Natural killer cell (primary cell): ENCODE results near the gene EXOSC10. TPM values are rescaled to one million over a fixed set of nuclear protein-coding genes. Genes with fewer than 3 reads are reported as not detected.

Source experiments
- ATAC-seq, 3 donors: fragments of 150-1000 bp in 2 of 3; fragments of 200-7000 bp in 1 of 3; cut with Tn5 transposase; 1 replicate in 1 of 3; 2 replicates in 2 of 3; pipeline ENCODE4 v1.10.0; 2021; ENCODE audit warnings: mild to moderate bottlenecking in 2 of 3, moderate library complexity in 2 of 3
- DNase-seq, 2 donors: peaks; one replicate each; pipeline versions ENCODE4 v3.0.0 to v3.0.0-alpha.2; 2013 to 2021; ENCODE audit warnings: mixed read lengths in 1 of 2
- H3K27ac ChIP-seq: one replicate; pipeline ENCODE4 v1.5.1; 2013; ENCODE audit warnings: mild to moderate bottlenecking, low read length
- H3K27me3 ChIP-seq: one replicate; pipeline ENCODE4 v1.6.1; 2013; ENCODE audit warnings: low read length; ENCODE audit not compliant: control insufficient read depth, insufficient read depth
- H3K36me3 ChIP-seq: one replicate; pipeline ENCODE4 v1.6.1; 2013; ENCODE audit warnings: low read length; ENCODE audit not compliant: control insufficient read depth, insufficient read depth
- H3K4me1 ChIP-seq: one replicate; pipeline ENCODE4 v1.6.1; 2013; ENCODE audit warnings: low read length; ENCODE audit not compliant: control insufficient read depth, insufficient read depth
- H3K4me3 ChIP-seq: one replicate; pipeline ENCODE4 v1.5.1; 2013; ENCODE audit warnings: low read length
- H3K9me3 ChIP-seq: one replicate; pipeline ENCODE4 v1.6.1; 2013; ENCODE audit warnings: low read length; ENCODE audit not compliant: control insufficient read depth, insufficient read depth
- H3K27ac Mint-ChIP-seq, 2 donors: one replicate each; pipeline ENCODE4 v1.8.0; 2022; ENCODE audit warnings: mild to moderate bottlenecking in 2 of 2, mixed read lengths in 2 of 2, moderate library complexity in 1 of 2
- H3K27me3 Mint-ChIP-seq, 2 donors: one replicate each; pipeline ENCODE4 v1.8.0; 2022; ENCODE audit warnings: low read depth in 2 of 2, mixed read lengths in 2 of 2
- H3K36me3 Mint-ChIP-seq: one replicate; pipeline ENCODE4 v1.8.0; 2022; ENCODE audit warnings: mixed read lengths
- H3K4me1 Mint-ChIP-seq, 2 donors: one replicate each; pipeline ENCODE4 v1.8.0; 2022; ENCODE audit warnings: mixed read lengths in 2 of 2
- H3K4me3 Mint-ChIP-seq: one replicate; pipeline ENCODE4 v1.8.0; 2022; ENCODE audit warnings: mild to moderate bottlenecking, moderate library complexity, mixed read lengths
- H3K9me3 Mint-ChIP-seq, 2 donors: one replicate each; pipeline ENCODE4 v1.8.0; 2022; ENCODE audit warnings: mixed read lengths in 2 of 2
- WGBS: methylation state at CpG from one replicate; pipeline ENCODE4 v1.1.7; 2013; ENCODE audit warnings: missing lambda C conversion rate; ENCODE audit not compliant: insufficient coverage; 5-methylcytosine and 5-hydroxymethylcytosine counted together
- intact Hi-C: fragments of 100-400 bp; cut with micrococcal nuclease; formaldehyde crosslinking; loops from one replicate; pipeline ENCODE4 v1.14.2; 2022
- total RNA-seq, 4 donors: library from RNA; stranded (reverse); fragments of 120-200 nt in 1 of 4; gene quantifications; one replicate each; pipeline versions ENCODE4 v1.2.3 to v1.2.4, GENCODE V29; 2013 to 2022
- TF ChIP-seq, protein P1 (sequence below): fragments of 200-600 bp; IDR thresholded peaks from one replicate; pipeline ENCODE4 v1.8.0; 2022; ENCODE audit warnings: antibody characterized with exemption

The EXOSC10 gene
- total RNA-seq, 3 donors from 2014 or later (not counting 1 experiment from before 2014, with no cell fraction given) = 85.2 to 97.2 (median 94.9) TPM

DNA sequence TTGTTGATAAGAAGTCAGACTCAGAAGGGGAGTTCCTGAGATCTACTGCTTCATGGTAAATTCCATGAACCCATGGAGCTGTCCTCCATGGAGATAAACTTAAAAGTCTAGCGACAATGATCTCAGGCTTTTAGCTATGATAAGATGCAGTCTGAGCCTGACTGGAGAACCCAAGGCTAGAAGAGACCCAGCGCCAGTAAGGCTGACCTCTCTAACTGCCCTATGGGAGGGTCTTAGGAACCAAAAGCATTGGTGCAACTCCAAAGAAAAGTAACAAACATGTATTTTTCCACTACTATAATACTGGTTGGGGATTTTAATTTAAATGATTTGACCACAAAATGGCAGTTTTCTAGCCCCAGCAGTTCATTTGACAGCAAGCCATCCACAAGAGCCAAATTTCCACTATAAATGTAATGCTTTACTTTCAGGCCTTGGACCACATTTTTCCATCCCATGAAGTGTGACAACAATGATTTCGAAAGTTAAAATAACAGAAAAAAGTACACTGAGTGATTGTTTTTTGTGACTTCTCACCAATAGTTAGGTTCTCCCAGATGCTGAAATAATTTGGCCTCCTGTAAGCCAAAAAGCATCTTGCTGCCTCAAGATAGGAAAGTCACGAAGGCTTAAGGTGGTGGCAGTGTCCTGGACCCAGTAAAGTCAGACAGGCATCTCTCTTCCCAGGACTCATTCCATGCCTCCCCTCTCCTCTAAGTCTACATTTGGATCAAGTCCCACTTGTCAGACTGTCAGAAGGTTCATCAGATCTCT, 43.1 kb upstream of the EXOSC10 start:
- no peaks in the 10 kb centered on the region for H3K27me3 ChIP-seq
- H3K27ac ChIP-seq = no peak overlapping the region
- intact Hi-C loops = no loop called here
- no peak overlapping the region for H3K4me3 ChIP-seq
- whole genome bisulfite sequencing = 96% methylated on average over 4 of the region's 4 CpGs
- DNase-seq (no peak), ATAC-seq (no peak)
- H3K27me3 Mint-ChIP-seq = no peaks in the 10 kb centered on the region
- H3K36me3 ChIP-seq = peaks cover 65% of the 10 kb centered on the region
- H3K27ac Mint-ChIP-seq = no peak overlapping the region
- no peaks in the 10 kb centered on the region for H3K9me3 Mint-ChIP-seq
- TF ChIP-seq, protein P1, sequence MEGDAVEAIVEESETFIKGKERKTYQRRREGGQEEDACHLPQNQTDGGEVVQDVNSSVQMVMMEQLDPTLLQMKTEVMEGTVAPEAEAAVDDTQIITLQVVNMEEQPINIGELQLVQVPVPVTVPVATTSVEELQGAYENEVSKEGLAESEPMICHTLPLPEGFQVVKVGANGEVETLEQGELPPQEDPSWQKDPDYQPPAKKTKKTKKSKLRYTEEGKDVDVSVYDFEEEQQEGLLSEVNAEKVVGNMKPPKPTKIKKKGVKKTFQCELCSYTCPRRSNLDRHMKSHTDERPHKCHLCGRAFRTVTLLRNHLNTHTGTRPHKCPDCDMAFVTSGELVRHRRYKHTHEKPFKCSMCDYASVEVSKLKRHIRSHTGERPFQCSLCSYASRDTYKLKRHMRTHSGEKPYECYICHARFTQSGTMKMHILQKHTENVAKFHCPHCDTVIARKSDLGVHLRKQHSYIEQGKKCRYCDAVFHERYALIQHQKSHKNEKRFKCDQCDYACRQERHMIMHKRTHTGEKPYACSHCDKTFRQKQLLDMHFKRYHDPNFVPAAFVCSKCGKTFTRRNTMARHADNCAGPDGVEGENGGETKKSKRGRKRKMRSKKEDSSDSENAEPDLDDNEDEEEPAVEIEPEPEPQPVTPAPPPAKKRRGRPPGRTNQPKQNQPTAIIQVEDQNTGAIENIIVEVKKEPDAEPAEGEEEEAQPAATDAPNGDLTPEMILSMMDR = no peak
- H3K4me1 ChIP-seq = no peaks in the 10 kb centered on the region
- H3K36me3 Mint-ChIP-seq = peaks cover 28% of the 10 kb centered on the region
- H3K9me3 ChIP-seq = no peaks in the 10 kb centered on the region
- H3K4me3 Mint-ChIP-seq = no peak overlapping the region
- no peaks in the 10 kb centered on the region for H3K4me1 Mint-ChIP-seq

DNA sequence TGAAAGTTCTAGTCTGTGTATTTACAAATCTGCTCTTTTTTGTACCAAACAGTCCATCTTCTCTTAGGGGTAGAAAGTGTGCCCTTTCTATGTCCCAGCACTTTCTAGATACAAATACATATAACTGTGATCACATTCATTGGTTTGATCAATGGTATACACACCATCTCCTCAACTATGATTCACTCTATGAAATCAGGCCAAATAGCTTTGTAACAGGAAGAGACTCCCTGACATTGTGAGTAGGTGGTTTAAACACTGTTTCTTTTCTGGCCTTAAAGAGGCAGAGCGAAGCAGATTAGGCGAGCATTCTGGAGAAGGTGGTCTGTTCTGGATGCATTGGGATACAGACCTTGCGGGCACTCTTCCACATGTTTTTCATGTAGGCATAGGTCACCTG, 39.3 kb upstream of the EXOSC10 start:
- Mint-ChIP-seq H3K27ac (no peak overlapping the region), H3K36me3 (peaks cover 22% of the 10 kb centered on the region), H3K4me1 (no peaks in the 10 kb centered on the region), H3K27me3 (no peaks in the 10 kb centered on the region), H3K4me3 (no peak overlapping the region), H3K9me3 (no peaks in the 10 kb centered on the region)
- intact Hi-C loops = no loop called here
- no peak overlapping the region for H3K27ac ChIP-seq
- WGBS = 97% methylated on average over 3 of the region's 3 CpGs
- DNase-seq (no peak), ATAC-seq (no peak)
- H3K4me3 ChIP-seq = no peak overlapping the region
- no peaks in the 10 kb centered on the region for H3K4me1 ChIP-seq
- H3K36me3 ChIP-seq = peaks cover 53% of the 10 kb centered on the region
- H3K27me3 ChIP-seq = no peaks in the 10 kb centered on the region
- TF ChIP-seq, protein P1 = no peak
- H3K9me3 ChIP-seq = no peaks in the 10 kb centered on the region

DNA sequence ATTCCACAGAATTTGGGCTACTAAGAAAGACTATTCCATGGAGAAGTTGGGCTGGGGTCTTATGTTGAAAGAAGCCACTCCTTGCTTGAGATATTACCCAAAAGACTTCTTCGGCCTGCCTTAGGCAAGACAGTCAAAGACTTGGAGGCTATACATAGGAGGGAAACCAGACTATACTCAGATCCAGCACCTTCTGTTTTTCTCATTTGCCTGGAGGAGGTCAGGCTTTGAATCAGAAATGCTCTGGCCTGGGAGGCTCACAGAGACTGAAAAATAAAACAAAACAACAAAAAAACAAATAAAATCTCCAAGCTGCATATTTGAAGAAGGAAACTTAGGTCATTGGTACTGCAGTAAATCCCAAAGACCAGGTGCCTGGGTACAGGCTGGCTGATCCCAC, 38.4 kb upstream of the EXOSC10 start:
- Histone ChIP-seq H3K9me3 (no peaks in the 10 kb centered on the region), H3K27me3 (no peaks in the 10 kb centered on the region), H3K27ac (no peak overlapping the region), H3K36me3 (peaks cover 59% of the 10 kb centered on the region), H3K4me1 (no peaks in the 10 kb centered on the region), H3K4me3 (no peak overlapping the region)
- Mint-ChIP-seq H3K36me3 (peaks cover 13% of the 10 kb centered on the region), H3K4me3 (no peak overlapping the region), H3K9me3 (no peaks in the 10 kb centered on the region), H3K27me3 (no peaks in the 10 kb centered on the region), H3K4me1 (no peaks in the 10 kb centered on the region), H3K27ac (no peak overlapping the region)
- intact Hi-C loops = no loop called here
- ATAC-seq (no peak), DNase-seq (no peak)
- WGBS = 100% methylated on average over 1 of the region's 1 CpG
- TF ChIP-seq, protein P1 = no peak

DNA sequence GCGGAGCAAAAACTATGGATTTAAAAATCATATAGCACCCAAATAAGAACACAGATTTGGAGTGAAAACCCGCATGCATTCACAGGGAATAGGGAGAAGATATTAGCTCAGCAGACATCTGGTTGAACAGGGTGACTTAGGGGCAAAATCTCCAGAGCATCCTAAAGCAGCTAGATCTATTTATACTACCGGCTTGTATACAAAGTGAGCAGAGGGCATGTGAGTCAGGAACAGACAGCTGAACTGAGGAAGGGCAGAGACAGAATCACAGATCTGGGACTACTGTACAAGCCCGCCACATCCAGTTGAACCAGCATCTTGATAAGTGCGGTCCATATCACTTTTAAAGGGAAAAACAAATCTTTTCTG, 35.2 kb upstream of the EXOSC10 start:
- intact Hi-C loops = no loop called here
- Histone ChIP-seq H3K9me3 (no peaks in the 10 kb centered on the region), H3K27ac (no peak overlapping the region), H3K4me3 (no peak overlapping the region), H3K4me1 (no peaks in the 10 kb centered on the region), H3K27me3 (no peaks in the 10 kb centered on the region), H3K36me3 (peaks cover 78% of the 10 kb centered on the region)
- H3K9me3 Mint-ChIP-seq = no peaks in the 10 kb centered on the region
- ATAC-seq = no peak
- TF ChIP-seq, protein P1 = no peak
- WGBS = 91% methylated on average over 3 of the region's 5 CpGs
- no peak for DNase-seq
- no peaks in the 10 kb centered on the region for H3K27me3 Mint-ChIP-seq
- no peak overlapping the region for H3K27ac Mint-ChIP-seq
- H3K4me1 Mint-ChIP-seq = no peaks in the 10 kb centered on the region
- no peak overlapping the region for H3K4me3 Mint-ChIP-seq
- peaks cover 17% of the 10 kb centered on the region for H3K36me3 Mint-ChIP-seq
